ENCODE data around the gene FNDC5. TPM values are rescaled to one million over a fixed set of nuclear protein-coding genes. Genes with fewer than 3 reads are reported as not detected.

Gene FNDC5
- total RNA-seq, 1 donor from 2014 or later: 9.6 TPM

DNA sequence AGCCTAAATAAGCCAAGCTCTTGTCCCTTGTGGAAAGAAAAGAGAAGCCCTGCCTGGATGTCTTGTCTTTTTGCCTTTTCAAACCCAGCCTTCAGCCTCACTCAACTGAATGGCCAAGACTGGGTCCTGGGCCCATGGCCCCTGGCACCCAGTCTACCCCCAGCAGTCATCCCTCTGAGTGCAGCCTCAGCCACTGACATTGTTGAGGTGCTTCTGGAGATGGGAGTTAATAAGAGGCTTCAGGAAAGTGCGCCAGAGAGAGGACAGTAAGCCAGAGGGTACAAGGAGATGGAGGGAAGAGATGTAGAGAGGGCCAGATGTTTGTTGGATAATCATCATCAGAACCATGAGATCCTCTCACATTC, 6.8 kb downstream of the FNDC5 start:
- H3K4me3 Mint-ChIP-seq: peak overlapping the region; percentile 31
- Histone ChIP-seq H3K4me3 (no peak overlapping the region), H2AFZ (replicated peaks) (no peak overlapping the region), H3K36me3 (no peaks in the 10 kb centered on the region), H3K79me2 (ENCODE audit: low read depth) (no peaks in the 10 kb centered on the region), H3K27me3 (no peaks in the 10 kb centered on the region), H3K9ac (no peak overlapping the region), H3F3A (ENCODE audit: low read depth) (peaks cover 8% of the 10 kb centered on the region), H3K27ac (no peak overlapping the region), H4K20me1 (ENCODE audit: low read depth) (no peaks in the 10 kb centered on the region), H3K4me2 (no peak overlapping the region), H3K9me3 (ENCODE audit: low read depth) (no peaks in the 10 kb centered on the region), H3K4me1 (peaks cover 4% of the 10 kb centered on the region)
- H3K4me1 Mint-ChIP-seq: peaks cover 31% of the 10 kb centered on the region
- H3K9me3 Mint-ChIP-seq: no peaks in the 10 kb centered on the region
- peaks cover 19% of the 10 kb centered on the region for H3K36me3 Mint-ChIP-seq
- no peak for DNase-seq (ENCODE audit: low spot score)
- H3K27ac Mint-ChIP-seq: peak overlapping the region; percentile 88
- TF ChIP-seq EZH2 (IDR thresholded peaks at IDR 0.05) (no peak), EZH2phosphoT487 (IDR thresholded peaks at IDR 0.05) (no peak)
- TF ChIP-seq, protein P1, sequence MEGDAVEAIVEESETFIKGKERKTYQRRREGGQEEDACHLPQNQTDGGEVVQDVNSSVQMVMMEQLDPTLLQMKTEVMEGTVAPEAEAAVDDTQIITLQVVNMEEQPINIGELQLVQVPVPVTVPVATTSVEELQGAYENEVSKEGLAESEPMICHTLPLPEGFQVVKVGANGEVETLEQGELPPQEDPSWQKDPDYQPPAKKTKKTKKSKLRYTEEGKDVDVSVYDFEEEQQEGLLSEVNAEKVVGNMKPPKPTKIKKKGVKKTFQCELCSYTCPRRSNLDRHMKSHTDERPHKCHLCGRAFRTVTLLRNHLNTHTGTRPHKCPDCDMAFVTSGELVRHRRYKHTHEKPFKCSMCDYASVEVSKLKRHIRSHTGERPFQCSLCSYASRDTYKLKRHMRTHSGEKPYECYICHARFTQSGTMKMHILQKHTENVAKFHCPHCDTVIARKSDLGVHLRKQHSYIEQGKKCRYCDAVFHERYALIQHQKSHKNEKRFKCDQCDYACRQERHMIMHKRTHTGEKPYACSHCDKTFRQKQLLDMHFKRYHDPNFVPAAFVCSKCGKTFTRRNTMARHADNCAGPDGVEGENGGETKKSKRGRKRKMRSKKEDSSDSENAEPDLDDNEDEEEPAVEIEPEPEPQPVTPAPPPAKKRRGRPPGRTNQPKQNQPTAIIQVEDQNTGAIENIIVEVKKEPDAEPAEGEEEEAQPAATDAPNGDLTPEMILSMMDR (IDR thresholded peaks at IDR 0.05): no peak
- peaks cover 2% of the 10 kb centered on the region for H3K27me3 Mint-ChIP-seq (ENCODE audit: insufficient read depth, low read depth)

DNA sequence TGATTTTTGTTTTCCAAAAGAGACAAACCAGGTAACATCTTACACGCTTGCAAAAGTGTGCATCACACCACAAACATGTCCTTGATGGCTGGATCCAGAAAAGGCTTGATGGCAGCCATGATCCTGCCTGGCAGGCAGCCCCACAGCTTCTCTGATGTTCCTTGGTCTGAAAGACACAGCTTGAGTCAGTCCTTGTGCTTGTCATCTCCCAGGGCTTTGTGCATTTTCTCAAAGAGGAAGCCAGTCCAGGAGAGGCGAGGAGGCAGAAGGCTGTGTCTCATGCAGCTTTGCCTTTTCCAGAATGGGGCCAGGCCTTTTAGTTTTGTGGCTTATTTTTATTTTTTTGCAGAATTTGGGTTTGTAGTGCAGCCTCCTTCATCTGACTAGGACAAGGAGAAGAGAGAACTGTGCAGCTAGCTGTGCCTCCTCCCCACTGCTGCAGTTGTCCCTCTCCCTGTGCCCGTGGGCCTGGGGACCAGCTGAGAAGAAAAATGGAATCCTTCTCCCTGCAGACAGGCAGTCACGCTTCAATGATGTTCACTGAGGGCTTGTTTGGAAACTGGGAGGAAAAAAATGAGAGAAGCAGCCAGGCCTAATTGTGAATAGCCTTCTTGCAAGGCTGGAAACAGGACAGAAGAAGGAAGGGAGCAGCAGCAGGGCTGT, 7.4 kb downstream of the FNDC5 start:
- Histone ChIP-seq H3K79me2 (ENCODE audit: low read depth) (no peaks in the 10 kb centered on the region), H3K36me3 (no peaks in the 10 kb centered on the region)

GRCh38 chr1:32861904-32862695, 8.6 kb downstream of the FNDC5 start:
- H3K36me3 Mint-ChIP-seq: peaks cover 25% of the 10 kb centered on the region
- TF ChIP-seq EZH2phosphoT487 (IDR thresholded peaks at IDR 0.05) (no peak), EZH2 (IDR thresholded peaks at IDR 0.05) (no peak)
- TF ChIP-seq, protein P1 (IDR thresholded peaks at IDR 0.05): no peak
- no peak overlapping the region for H3K4me3 Mint-ChIP-seq
- H3F3A ChIP-seq (ENCODE audit: low read depth): peaks cover 8% of the 10 kb centered on the region
- peak overlapping the region; percentile 51 for H3K27ac Mint-ChIP-seq
- no peaks in the 10 kb centered on the region for H4K20me1 ChIP-seq (ENCODE audit: low read depth)
- H3K79me2 ChIP-seq (ENCODE audit: low read depth): no peaks in the 10 kb centered on the region
- no peak overlapping the region for H3K27ac ChIP-seq
- H3K9ac ChIP-seq: no peak overlapping the region
- no peaks in the 10 kb centered on the region for H3K36me3 ChIP-seq
- H3K4me1 Mint-ChIP-seq: peaks cover 31% of the 10 kb centered on the region
- no peak overlapping the region for H3K4me3 ChIP-seq
- no peaks in the 10 kb centered on the region for H3K9me3 Mint-ChIP-seq
- H2AFZ ChIP-seq (replicated peaks): no peak overlapping the region
- no peak overlapping the region for H3K4me2 ChIP-seq
- no peaks in the 10 kb centered on the region for H3K27me3 ChIP-seq
- H3K27me3 Mint-ChIP-seq (ENCODE audit: insufficient read depth, low read depth): peaks cover 2% of the 10 kb centered on the region
- H3K9me3 ChIP-seq (ENCODE audit: low read depth): no peaks in the 10 kb centered on the region
- peaks cover 4% of the 10 kb centered on the region for H3K4me1 ChIP-seq
- no peak for DNase-seq (ENCODE audit: low spot score)

More for the DNA sequence above, 7.4 kb downstream of the FNDC5 start:
- H3K27ac ChIP-seq: peak overlapping the region; percentile 29
- Mint-ChIP-seq H3K36me3 (peaks cover 19% of the 10 kb centered on the region), H3K27ac (peak overlapping the region; percentile 88), H3K4me3 (peak overlapping the region; percentile 31), H3K27me3 (ENCODE audit: insufficient read depth, low read depth) (peaks cover 2% of the 10 kb centered on the region), H3K9me3 (no peaks in the 10 kb centered on the region), H3K4me1 (peaks cover 31% of the 10 kb centered on the region)
- H3F3A ChIP-seq (ENCODE audit: low read depth): peaks cover 8% of the 10 kb centered on the region
- no peak for TF ChIP-seq EZH2phosphoT487 (IDR thresholded peaks at IDR 0.05)
- TF ChIP-seq EZH2 (IDR thresholded peaks at IDR 0.05): no peak
- TF ChIP-seq, protein P1 (IDR thresholded peaks at IDR 0.05): no peak
- no peak for DNase-seq (ENCODE audit: low spot score)
- no peak overlapping the region for H3K9ac ChIP-seq
- H3K4me2 ChIP-seq: no peak overlapping the region
- H3K4me3 ChIP-seq: no peak overlapping the region
- H3K9me3 ChIP-seq (ENCODE audit: low read depth): no peaks in the 10 kb centered on the region
- no peaks in the 10 kb centered on the region for H4K20me1 ChIP-seq (ENCODE audit: low read depth)
- peaks cover 4% of the 10 kb centered on the region for H3K4me1 ChIP-seq
- H3K27me3 ChIP-seq: no peaks in the 10 kb centered on the region
- H2AFZ ChIP-seq (replicated peaks): no peak overlapping the region
